ENCODE measurements around the gene SYN1.
"Not testable (repeated sequence)": the region's sequence is repeated elsewhere in the genome, so short reads cannot be mapped to it uniquely, and the experiment has no call there.

The SYN1 gene

DNA sequence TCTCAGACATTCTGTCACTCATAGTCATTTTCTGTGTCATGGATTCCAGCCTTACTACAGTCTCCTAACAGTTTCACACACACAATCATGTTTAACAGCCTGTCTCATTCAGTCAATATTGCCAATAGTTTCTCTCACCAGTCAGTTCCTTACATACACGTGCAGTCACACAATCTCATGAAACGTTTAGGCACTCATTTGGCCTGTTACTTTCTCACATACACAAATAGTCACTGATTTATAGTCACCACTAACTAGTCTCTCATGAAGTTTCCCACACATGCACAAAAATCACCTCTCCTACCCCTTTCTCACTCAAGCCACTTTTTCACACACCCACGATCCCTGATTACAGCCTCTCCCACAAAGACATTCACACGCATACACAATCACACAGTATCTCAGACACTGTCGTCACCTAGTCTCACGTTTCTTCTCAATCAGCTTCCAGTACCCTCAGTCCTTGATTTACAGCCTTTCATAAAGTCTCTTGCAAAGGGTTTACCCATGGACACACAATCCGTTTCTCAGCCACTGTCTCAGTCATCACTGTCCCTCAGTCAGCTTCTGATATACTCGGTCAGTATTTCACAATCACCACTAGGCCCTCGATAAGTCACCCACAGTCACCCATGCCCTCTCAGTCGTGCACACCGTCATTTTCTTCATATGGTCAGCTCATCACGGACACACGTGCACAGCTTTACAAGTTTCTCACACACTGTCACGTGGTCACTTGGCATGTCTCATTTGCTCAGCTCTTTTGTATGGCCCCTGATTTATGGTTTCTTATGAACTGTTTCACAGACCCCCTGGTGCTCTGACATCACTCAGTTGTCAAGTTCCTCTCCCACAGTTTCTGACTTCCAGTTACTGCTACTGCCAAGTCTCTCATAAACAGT, 14.3 kb upstream of the SYN1 start:
- DNase-seq: no peak

DNA sequence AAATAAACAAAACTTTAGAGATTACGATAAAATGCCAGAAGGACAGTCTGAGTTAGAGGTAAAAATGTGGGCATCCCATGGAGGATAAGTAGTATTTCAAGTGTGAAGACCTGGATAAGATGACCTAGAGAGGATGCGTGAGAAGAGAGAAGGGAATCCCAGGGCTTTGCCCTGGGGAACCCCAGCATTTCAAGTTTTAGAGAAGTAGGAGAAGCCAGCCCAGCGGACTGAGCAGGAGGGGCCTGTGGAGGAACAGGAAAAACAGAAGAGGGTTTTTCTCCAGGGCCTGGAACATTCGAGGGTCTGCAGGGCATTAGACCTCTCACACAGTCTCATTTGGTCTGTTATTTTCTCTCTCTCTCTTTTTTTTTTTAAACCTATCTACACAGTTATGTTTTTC, 13.0 kb upstream of the SYN1 start:
- no peak for DNase-seq

DNA sequence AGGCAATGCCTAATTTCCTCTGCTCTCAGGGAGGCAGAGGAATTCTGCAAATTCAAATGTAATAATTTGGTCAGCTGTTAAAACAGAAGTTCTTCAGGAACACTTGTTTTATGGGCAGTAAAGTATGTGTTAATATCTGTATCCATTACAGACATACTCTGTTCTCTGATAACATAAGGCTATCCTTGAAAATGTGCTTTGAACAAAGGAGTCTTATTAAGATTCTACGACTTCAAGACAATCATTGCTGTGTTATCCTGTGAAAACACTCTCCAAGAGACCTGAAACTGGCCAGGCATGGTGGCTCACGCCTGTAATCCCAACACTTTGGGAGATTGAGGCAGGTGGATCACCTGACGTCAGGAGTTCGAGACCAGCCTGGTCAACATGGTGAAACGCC, 12.0 kb upstream of the SYN1 start:
- DNase-seq: no peak

DNA sequence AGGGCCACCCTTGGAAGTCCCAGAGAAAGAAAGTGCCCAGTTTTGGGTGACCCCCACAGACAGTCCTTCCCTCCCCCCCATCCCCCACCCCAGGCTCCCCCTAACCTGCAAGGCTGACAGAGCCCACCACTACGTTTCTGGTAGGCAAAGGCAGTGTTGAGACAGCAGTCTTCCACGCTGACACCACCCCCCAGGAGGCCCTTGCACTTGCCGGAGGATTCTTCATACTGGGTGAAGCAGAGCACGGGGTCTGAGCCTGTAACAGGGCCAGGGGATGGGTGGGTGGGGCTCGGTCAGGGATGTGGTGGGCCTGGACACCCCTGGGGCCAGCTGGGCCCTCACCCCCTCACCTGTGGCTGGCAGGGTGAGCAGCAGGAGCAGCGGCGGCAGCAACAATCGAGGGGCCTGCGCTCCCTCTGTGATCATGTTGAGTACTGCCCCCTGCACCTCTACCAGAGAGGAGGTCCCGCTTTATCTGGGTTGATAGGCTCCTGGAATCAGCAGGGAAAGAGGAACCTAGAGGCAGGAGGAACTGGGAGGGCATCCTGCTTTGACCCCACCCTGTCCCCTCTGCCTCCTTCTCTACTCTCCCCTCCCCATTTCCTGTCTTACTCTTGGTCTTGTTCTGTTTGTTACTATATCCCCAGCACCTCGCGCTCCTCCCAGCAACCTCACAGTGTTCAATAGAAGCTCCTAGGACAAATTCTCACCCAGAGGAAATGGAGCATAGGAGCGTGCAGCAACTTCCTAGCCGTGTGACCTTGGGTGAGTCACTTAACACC, 10.0 kb upstream of the SYN1 start, which contains the start of gene CFP:
CFP (minus strand) TSS at position 512 of the 782 bp plus-strand sequence; CDS start at position 426, 86 bp downstream.
- DNase-seq: peak; percentile 48

DNA sequence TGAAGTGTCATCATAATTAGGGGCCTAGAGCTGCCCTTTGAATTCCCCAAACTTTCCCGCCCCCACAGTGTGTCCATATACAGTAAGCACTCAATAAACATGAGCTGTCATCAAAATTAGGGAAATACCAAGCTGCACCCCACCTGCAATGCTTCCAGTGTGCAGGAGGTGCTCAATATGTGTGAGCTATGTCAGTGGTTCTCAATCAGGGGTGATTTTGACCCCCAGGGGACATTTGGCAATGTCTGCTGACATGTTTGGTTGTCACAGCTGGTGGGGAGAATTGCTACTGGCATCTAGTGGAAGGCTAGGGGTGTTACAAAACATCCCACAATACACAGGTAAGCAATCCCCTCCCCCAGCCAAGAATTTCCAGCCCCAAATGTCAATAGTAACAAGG, 9.3 kb upstream of the SYN1 start:
- DNase-seq: peak; percentile 40

DNA sequence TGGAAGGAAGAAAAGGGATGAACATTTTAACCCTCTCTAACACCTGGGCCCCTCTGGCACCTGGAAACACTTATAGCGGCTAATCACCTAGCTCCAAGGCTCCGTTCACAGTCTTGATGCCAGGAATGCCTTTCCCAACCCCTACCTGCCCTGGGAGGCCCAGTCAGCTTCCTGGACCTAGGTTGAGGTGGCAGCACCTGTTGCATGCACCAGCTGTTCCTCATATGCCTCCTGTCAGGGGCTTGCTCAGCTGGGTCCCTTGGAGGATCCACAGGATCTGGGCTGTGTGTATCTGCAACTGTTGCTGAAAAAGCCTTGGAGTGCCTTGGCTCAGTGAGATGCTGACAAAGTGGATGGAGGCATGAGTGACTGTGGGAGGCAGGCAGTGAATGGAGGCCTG, 5.7 kb upstream of the SYN1 start:
- DNase-seq: no peak

DNA sequence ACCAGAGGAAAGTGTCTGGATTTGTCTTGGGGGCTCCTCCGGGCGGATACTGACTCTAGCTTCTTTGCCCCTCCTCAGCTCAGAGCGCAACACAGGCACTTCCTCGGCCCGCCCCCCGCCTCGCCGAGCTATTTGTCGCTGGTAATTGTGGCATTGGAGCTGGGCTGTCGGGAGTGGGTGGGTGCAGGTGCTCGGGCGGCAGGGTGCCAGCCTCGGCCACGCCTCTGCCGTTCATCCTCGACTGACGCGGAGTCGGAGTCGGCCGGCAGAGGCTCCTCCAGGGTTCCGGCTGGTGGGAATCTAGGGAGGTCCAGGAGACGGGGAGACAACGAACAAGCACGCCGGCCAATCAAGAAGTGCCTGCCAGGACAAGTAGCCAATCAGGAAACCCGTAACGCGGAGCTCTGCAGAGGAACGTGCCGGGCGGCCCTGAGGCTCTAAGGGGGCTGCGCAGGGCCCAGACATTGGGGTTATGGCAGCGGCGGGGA, 3.9 kb upstream of the SYN1 start:
- DNase-seq: peak; percentile 63

DNA sequence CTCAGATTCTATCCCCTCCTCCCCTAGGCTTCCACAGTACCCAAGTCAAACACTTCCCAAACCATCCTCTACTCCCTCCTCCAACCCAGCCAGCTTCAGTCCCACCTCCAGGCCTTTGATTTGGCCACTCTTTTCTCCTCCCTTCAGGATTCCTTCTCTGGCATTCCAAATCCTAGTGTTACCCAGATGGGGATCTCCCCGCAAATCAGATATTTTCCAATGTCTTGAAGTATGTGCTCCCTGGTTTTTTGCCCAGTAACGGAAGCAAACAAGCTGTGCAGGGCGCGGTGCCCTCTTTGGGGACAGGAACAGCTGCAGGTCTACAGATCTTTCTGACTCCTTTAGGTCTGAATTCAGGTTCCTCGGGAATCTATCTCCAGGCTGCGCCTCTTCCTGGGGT, 2.2 kb upstream of the SYN1 start:
- no peak for DNase-seq

DNA sequence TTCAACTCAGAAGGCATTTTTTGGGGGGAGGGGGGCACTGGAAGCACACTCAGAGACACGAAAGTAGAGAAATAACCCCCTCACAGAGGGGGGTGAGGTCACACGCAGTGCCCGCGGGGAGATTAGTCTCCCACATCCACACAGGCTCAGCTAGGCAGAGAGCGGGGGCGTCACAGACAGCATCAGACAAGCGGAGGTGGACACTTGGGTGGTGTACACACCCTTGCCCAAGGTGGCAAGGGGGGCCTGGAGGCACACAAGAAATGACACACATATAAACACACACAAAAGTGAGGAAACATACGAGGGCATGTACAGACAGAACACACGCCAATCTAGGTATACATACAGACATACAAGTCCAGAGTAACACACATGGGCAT, 637 bp upstream of the SYN1 start:
- DNase-seq: no peak

DNA sequence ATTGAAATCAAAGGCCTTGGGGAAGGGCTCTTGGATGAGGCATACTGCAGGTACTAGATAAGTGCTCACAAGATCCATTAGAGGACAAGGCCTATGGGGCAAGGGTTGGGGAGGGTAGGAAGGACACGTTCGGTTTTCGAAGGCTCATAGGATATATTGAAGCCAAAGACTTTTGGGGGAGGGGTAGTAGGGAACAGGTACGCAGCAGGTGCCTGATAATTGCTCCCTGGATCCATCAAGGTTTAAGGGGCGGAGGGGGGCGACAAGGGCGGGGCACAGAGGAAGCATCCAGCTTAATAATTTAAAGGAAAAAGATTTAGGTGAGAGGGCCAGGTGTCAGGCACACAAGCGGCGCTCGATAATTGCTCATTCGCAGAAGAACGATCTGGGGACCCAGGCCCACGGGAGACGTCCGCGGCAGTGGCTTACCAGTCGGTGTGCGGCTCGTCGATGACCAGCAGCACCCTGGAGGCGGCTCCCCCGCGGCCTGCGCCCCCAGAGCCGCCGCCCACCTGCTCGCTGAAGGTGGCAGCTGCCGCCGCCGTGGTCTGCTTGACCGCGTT, 653 bp downstream of the SYN1 start:
- DNase-seq: no peak

DNA sequence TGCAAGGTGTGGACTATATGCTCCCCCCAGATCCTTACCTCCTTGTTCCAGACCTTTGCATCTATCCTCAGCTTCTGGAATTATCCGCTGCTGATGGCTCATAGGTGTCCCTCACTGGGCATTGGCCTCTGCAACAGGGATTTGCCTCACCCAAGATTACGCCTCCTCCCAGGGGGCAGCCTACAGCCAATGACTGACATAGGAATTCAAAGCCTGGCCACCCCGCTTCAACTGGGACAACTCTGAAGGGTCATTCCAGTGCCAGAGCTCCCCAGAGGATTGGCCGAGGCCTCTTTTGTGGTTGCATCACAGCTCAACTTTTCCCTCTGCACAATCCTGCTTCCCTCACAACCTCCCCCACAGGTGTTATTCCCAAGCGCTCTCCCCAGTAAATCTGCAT, 5.0 kb downstream of the SYN1 start:
- DNase-seq: no peak

DNA sequence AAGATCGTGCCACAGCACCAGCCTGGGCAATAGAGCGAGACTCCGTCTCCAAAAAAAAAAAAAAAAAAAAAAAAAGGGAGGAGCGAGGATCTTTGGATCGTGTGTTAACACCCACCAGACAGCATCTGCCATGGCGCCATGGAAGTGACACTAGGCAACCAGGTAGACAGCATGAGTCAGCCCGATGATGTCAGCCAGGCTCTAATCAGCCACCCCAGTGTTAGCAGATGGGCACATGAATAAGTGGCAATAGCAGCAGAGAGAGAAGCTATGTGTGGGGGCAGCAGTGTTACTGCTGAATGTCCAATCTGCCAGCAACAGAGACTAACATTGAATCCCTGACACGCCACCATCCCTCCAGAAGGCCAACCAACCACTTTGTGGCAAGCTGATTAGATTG, 6.6 kb downstream of the SYN1 start:
- no peak for DNase-seq

DNA sequence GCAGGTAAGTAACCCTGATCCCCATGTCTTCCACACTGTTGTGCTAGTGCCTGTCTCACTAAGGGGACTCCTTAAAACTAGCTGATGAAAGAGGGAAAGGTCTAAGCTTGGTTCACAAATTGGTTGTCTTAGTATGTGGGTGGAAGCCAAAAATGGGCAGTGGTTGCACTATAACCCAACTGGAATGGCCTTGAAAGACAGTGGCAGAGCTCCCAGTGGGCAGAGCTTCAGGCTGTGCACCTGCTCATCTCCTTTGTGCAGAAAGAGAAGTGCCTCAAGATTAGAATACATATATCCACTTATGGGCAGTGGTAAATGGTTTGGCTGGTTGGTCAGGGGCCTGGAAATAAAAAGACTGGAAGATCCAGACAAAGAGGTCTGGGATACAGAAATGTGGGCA, 7.2 kb downstream of the SYN1 start:
- DNase-seq: no peak

DNA sequence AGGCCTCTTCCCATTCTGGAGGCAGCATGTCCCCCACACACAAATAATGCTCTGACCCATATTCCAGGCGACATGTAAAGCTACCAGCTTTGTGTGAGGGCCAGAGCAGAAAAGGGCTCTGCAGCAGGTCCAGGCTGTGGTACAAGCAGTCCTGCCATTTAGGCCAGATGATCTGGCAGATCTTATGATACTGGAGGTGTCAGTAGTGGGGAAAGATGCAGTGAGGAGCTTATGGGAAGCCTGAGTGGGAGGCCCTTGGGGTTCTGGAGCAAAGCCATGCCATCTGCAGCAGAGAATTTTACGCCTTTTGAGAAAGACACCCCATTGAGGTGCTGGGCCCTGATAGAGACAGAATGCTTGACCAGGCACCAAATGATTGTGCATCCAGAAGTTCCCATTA, 7.7 kb downstream of the SYN1 start:
- no peak for DNase-seq

DNA sequence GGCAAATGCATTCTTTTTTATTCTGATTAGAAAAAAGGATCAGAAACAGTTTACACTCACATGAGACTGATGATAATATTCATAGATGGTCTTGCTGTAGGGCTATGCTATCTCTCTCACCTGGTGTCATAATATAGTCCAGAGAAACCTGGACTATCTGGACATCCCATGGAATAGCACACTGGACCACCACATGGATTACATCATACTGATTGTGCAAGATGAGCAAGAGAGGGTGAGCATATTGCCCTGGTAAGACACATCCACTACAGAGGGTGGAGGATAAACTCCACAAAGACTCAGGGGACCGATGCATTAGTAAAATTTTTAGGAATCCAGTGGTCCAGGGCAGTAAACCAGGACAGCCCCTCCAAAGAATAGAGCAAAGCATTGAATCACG, 8.2 kb downstream of the SYN1 start:
- no peak for DNase-seq

DNA sequence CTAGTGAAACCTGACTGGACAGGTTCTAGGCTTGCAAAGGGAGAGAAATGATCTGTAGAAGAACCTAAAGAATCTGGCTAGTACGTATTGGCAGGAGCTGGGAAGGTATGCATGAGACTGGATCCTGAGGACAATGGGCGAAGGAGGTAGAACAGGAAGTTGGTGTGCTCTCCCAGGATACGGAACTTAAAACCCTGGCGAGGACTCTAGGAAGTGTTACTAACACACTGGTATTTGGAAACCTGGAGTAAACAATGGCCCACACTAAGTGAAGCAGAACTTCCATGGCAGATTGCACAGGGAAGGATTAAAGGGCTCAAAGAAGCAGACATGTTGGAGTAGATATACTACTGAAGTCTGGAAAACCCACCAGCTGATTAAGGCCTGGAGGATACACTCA, 9.1 kb downstream of the SYN1 start:
- no peak for DNase-seq

DNA sequence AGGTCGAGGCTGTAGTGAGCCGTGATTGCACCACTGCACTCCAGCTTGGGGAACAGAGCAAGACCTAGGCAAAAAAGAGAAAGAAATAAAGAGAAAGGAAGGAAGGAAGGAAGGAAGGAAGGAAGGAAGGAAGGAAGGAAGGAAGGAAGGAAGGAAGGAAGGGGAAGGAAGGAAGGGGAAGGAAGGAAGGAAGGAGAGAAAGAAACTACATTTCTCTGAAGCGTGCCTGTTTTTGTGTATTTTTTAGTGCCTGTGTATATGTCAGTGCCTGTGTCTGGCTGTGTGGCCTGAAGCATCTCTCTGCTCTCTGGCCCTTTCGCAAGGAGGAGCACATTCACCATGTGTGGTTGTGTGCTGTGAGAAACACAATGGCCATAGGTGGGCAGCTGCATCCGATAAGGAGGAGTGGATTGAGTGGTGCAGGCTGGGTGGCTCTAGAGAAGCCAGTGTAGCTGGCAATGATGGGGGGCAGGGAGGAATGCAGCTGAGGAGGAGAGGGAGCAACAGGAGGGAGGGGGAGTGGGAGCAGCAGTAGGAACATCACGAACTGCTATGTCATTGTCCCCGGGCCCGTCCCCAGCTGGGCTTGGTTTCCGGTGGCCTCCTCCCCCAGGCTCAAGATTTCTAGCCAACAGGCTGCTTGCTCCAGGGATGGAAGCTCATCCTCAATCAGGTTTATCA, 11.4 kb downstream of the SYN1 start:
- DNase-seq: no peak

DNA sequence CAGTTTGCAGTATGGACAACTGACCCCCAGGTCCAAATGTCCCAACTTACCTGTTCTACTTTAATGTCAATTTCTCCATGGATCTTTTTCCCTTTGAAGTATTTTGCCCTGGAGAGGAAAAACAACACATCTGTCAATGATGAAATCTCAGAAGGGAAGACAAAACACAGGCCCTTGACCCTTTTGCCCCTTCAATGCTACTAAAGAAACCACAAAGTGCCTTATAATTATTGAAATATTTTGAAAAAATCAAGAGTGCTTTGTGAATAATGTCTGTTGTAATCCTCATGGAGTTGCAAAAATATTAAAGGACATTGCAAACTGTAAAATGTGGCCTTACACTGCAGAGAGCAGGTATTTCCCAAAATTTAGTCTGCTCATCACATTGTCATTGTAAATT, 12.6 kb downstream of the SYN1 start:
- no peak for DNase-seq

DNA sequence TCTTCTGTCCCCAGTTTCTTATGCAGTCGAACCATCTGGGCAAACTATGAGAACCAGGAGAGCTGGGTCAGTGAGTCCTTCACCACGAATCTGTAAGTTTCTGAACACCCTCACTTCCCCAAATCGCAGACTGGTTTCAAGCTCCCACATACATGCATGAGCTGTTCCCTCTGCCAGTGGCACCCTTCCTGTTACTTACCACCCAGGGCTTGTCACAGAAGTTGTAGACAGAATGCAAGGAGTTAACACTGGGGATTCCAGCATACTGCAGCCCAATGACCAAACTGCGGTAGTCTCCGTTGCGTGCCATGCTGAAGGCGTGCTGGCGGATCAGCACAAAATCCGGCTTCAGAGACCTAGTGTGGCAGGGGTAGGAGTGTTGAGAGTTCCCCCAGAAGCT, 14.6 kb downstream of the SYN1 start:
- DNase-seq: no peak

DNA sequence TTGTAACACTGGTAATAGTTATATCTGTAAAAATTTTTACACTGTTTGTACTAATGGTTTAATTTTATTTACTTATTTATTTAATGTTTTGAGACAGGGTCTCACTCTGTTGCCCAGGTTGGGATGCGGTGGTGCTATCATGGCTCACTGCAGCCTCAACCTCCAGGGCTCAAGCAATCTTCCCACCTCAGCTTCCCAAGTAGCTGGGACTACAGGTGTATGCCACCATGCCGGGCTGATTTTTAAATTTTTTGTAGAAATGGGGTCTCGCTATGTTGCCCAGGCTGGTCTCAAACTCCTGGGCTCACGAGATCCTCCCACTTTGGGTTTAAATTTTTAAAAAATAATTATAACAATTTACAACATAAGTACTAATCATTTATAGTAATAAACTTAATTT, 16.5 kb downstream of the SYN1 start:
- DNase-seq: not testable (repeated sequence)

DNA sequence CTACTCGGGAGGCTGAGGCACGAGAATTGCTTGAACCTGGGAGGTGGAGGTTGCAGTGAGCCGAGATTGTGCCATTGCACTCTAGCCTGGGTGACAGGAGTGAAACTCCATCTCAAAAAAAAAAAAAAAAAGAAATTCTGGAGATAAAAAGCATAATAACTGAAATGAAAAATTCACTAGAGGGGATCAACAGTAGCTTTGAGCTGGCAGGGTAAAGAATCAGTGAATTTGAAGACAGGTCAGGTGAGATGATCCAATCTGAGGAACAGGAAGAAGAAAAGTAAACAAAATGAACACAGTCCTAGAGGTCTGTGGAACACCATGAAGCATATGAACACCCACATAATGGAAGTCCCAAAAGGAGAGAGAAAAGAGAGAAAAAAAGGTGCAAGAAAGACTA, 22.4 kb downstream of the SYN1 start:
- no peak for DNase-seq

DNA sequence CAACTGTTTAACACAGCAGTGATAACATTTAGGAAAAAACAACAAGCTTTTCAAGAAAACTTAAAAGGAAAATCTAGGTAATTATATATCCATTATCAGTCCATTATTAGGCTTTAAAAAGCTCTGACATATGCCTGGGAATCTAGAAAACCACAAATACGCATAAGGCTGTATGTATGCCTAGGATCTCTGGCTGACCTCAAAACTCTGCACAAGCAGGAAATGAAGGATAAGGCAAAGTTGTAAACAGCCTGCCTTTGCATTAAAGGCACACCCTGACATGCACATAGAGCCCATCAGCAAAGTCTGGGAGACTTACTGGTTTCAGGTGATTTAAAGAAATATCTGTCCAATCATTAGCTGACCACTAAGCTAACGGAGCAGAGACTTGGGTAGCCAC, 23.4 kb downstream of the SYN1 start:
- no peak for DNase-seq

DNA sequence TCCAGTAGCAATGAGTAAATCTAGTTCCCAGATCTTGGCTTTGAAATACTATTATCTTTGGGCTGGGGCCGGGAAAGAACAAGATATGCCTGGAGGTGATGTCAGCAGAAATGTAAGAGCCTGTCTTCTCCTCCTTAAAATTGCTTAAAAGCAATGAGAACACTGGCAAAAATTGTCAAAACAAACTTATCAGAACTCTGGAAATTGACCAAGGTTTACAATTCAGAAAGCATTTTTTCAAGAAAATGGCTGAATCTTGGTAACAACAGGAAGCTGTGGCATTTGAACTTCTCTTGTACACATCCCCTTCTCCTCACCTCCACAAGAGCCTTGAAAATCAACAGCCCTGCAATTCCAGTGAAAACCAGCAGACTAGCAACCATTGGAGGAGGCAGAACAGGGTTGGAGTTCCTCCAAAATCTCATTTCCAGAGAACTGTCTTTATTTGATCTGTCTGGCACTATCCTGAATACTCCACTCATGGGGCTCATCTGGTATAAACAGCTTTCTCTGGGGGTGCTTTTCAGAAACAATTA, 23.9 kb downstream of the SYN1 start:
- no peak for DNase-seq
